Activated CD8-positive, alpha-beta memory T cell treated with anti-CD3 and anti-CD28 coated beads, Interleukin-2, amount 50 U/mL, for 4 hours (primary cell): ENCODE measurements around the gene DUSP9.
"Not testable (repeated sequence)": the region's sequence is repeated elsewhere in the genome, so short reads cannot be mapped to it uniquely, and the experiment has no call there.

ENCODE experiments used
- DNase-seq: peaks from one replicate; pipeline ENCODE4 v3.0.0-alpha.2; 2020

DUSP9 gene

GRCh38 chrX:153694256-153694655 lies 47.3 kb downstream of the DUSP9 start:
- not testable (repeated sequence) for DNase-seq

GRCh38 chrX:153694687-153695270 lies 47.8 kb downstream of the DUSP9 start:
- no peak for DNase-seq

- no peak for DNase-seq
Observed at GRCh38 chrX:153696100-153696499, 49.1 kb downstream of the DUSP9 start.

GRCh38 chrX:153696538-153696937 lies 49.5 kb downstream of the DUSP9 start:
- DNase-seq, result not testable (repeated sequence)

- DNase-seq, result not testable (repeated sequence)
Observed at GRCh38 chrX:153696986-153697722, 50.2 kb downstream of the DUSP9 start.

- no peak for DNase-seq
Observed at GRCh38 chrX:153697924-153698865, 51.2 kb downstream of the DUSP9 start.

GRCh38 chrX:153699210-153699783 lies 52.3 kb downstream of the DUSP9 start:
- not testable (repeated sequence) for DNase-seq

GRCh38 chrX:153699784-153700371 lies 52.9 kb downstream of the DUSP9 start:
- DNase-seq, result not testable (repeated sequence)

GRCh38 chrX:153700376-153700945 lies 53.5 kb downstream of the DUSP9 start:
- DNase-seq, result no peak
